A673 (cell line): Measurements from ENCODE around the gene DOCK6. TPM values are rescaled to one million over a fixed set of nuclear protein-coding genes. Genes with fewer than 3 reads are reported as not detected.

Source experiments
- BruUV-seq: library from RNA; stranded (reverse); fragments of 400-500 nt; replicated peaks from 2 replicates; lab custom pipeline; 2021; lab: Mats Ljungman, UMichigan
- CTCF ChIA-PET: fragments of 300-600 bp; sonication (Branson Sonifier 250); formaldehyde crosslinking; loops from one replicate; lab custom pipeline; 2022; ENCODE audit warnings: antibody characterized with exemption; lab: Charles Lee
- POLR2A ChIA-PET: fragments of 300-600 bp; sonication (Branson Sonifier 250); formaldehyde crosslinking; loops from one replicate; lab custom pipeline; 2022; ENCODE audit warnings: antibody characterized with exemption; ENCODE audit not compliant: low non-redundant PET; lab: Charles Lee
- DNase-seq: peaks from one replicate; pipeline ENCODE4 v3.0.0-alpha.2; 2015; ENCODE audit warnings: low spot score
- H3K27ac ChIP-seq: fragments of 200-600 bp; sonication (generic); 2 replicates; pipeline ENCODE4 v1.5.1; 2016; ENCODE audit warnings: mixed run types, low read depth, mild to moderate bottlenecking, mixed read lengths, antibody characterized with exemption, low read length; ENCODE audit not compliant: poor library complexity, severe bottlenecking
- H3K27me3 ChIP-seq: fragments of 200-600 bp; sonication (generic); replicated peaks from 2 replicates; pipeline ENCODE4 v1.6.1; 2017; ENCODE audit warnings: mixed run types, low read depth, mild to moderate bottlenecking, mixed read lengths, antibody characterized with exemption, low read length; ENCODE audit not compliant: insufficient read depth, poor library complexity
- H3K36me3 ChIP-seq: fragments of 200-600 bp; sonication (generic); 2 replicates; pipeline ENCODE4 v1.6.1; 2016; ENCODE audit warnings: mixed run types, mild to moderate bottlenecking, mixed read lengths, antibody characterized with exemption, low read length; ENCODE audit not compliant: insufficient read depth, poor library complexity, severe bottlenecking
- H3K4me1 ChIP-seq: fragments of 200-600 bp; sonication (generic); 2 replicates; pipeline ENCODE4 v1.6.1; 2017; ENCODE audit warnings: mixed run types, mild to moderate bottlenecking, mixed read lengths, antibody characterized with exemption, low read length; ENCODE audit not compliant: insufficient read depth, poor library complexity, severe bottlenecking
- H3K4me3 ChIP-seq: fragments of 200-600 bp; sonication (generic); 2 replicates; pipeline ENCODE4 v1.5.1; 2016; ENCODE audit warnings: low read depth, mixed run types, mild to moderate bottlenecking, mixed read lengths, low read length; ENCODE audit not compliant: poor library complexity, severe bottlenecking
- H3K9me3 ChIP-seq: fragments of 200-600 bp; sonication (generic); 2 replicates; pipeline ENCODE4 v1.6.1; 2016; ENCODE audit warnings: mixed run types, low read depth, mild to moderate bottlenecking, mixed read lengths, antibody characterized with exemption, low read length; ENCODE audit not compliant: poor library complexity, severe bottlenecking
- CTCF ChIP-seq: fragments of 300-800, 200-600 bp; sonication (generic); conservative IDR thresholded peaks from 2 replicates; pipeline ENCODE4 v1.5.1; 2017; ENCODE audit warnings: low read depth, mild to moderate bottlenecking, antibody characterized with exemption, low read length, moderate library complexity, mixed read lengths
- EZH2 ChIP-seq: fragments of 200-600 bp; sonication (generic); IDR thresholded peaks from 2 replicates; pipeline ENCODE4 v1.6.1; 2017; ENCODE audit warnings: borderline replicate concordance, low read depth, mild to moderate bottlenecking, mixed read lengths, antibody characterized with exemption, low read length; ENCODE audit not compliant: poor library complexity, severe bottlenecking
- intact Hi-C: fragments of 100-400 bp; cut with micrococcal nuclease; formaldehyde crosslinking; loops from one replicate; pipeline ENCODE4 v1.10.0; 2022; ENCODE audit not compliant: unreplicated experiment
- total RNA-seq: library from RNA; stranded (reverse); gene quantifications from 2 replicates; pipeline ENCODE4 v1.2.3, GENCODE V29; 2021

Gene DOCK6
- total RNA-seq, 1 experiment from 2014 or later = 15.6 TPM

- intact Hi-C loops = no loop called here
- DNase-seq = no peak
- no peaks in the 10 kb centered on the region for H3K4me1 ChIP-seq
- no peaks in the 10 kb centered on the region for H3K36me3 ChIP-seq
- H3K9me3 ChIP-seq = no peaks in the 10 kb centered on the region
- BruUV-seq = no TSS peak
- H3K27ac ChIP-seq = no peak overlapping the region
- no peak overlapping the region for H3K4me3 ChIP-seq
- ChIA-PET POLR2A (no interaction called here), CTCF (interaction anchor here (0.6 kb wide), 1 partner anchor 124 kb away, joined by 4 read pairs; no protein-coding TSS in a partner anchor)
- H3K27me3 ChIP-seq = no peaks in the 10 kb centered on the region
- no peak for TF ChIP-seq EZH2
- no peak for TF ChIP-seq CTCF
Observed at GRCh38 chr19:11274533-11275086, 12.3 kb upstream of the DOCK6 start.

DNA sequence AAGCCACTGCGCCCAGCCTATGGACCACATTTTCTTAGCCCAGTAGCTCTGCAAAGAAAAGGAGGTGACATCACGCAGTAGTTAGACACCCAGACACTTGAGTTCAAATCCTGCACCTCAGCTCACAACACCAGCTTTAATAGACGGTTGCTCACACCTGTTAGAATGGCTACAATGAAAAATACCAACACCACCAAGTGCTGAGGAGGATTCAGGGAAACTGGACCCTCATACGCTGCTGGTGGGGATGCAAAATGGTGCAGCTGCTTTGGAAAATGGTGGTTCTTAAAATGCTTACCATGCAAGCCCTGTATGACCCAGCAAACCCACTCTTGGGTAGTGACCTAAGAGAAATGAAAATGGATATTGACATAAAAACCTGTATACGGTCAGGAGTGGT, 11.7 kb upstream of the DOCK6 start:
- TF ChIP-seq EZH2 = no peak
- TF ChIP-seq CTCF = no peak
- H3K27me3 ChIP-seq = no peaks in the 10 kb centered on the region
- ChIA-PET POLR2A (no interaction called here), CTCF (interaction anchor here (0.6 kb wide), 1 partner anchor 124 kb away, joined by 4 read pairs; no protein-coding TSS in a partner anchor)
- no peak for DNase-seq
- no TSS peak for BruUV-seq
- peaks cover 5% of the 10 kb centered on the region for H3K4me1 ChIP-seq
- intact Hi-C loops = no loop called here
- H3K36me3 ChIP-seq = no peaks in the 10 kb centered on the region
- no peak overlapping the region for H3K27ac ChIP-seq
- H3K4me3 ChIP-seq = no peak overlapping the region
- H3K9me3 ChIP-seq = no peaks in the 10 kb centered on the region

DNA sequence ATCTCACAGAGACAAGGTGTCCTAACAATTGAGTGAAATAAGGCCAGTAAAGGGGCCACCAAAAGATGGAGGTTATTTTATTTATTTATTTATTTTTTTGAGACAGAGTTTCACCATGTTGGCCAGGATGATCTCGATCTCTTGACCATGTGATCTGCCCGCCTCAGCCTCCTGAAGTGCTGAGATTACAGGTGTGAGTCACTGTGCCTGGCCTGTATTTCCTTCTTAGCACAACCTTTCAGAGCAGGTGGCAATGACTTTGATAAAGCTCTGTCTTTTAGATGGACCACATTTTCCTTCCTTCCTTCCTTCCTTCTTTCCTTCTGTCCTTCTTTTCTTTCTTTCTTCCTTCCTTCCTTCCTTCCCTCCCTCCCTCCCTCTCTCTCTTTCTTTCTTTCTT, 11.0 kb upstream of the DOCK6 start:
- no peaks in the 10 kb centered on the region for H3K36me3 ChIP-seq
- intact Hi-C loops = no loop called here
- H3K4me1 ChIP-seq = peaks cover 6% of the 10 kb centered on the region
- H3K9me3 ChIP-seq = no peaks in the 10 kb centered on the region
- no peaks in the 10 kb centered on the region for H3K27me3 ChIP-seq
- no peak overlapping the region for H3K27ac ChIP-seq
- TF ChIP-seq EZH2 = no peak
- TF ChIP-seq CTCF = no peak
- BruUV-seq = no TSS peak
- CTCF ChIA-PET = no interaction called here
- no peak for DNase-seq
- POLR2A ChIA-PET = no interaction called here
- no peak overlapping the region for H3K4me3 ChIP-seq
